Measurements from ENCODE around the gene ZNF211.

GRCh38 chr19:57665261-57665806, 32.4 kb downstream of the ZNF211 start:
- TF ChIP-seq HCFC1 (IDR thresholded peaks at IDR 0.05; ENCODE audit: low read length) (no peak), BCL3 (IDR thresholded peaks at IDR 0.05; ENCODE audit: borderline replicate concordance, insufficient read depth, low read depth, low read length, poor library complexity, severe bottlenecking) (no peak), POLR2AphosphoS5 (IDR thresholded peaks at IDR 0.05; ENCODE audit: low read length) (no peak), YBX1 (IDR thresholded peaks at IDR 0.05) (no peak), TARDBP (IDR thresholded peaks at IDR 0.05; ENCODE audit: borderline replicate concordance) (no peak), PML (IDR thresholded peaks at IDR 0.05; ENCODE audit: low read length) (no peak), CTCF (IDR thresholded peaks at IDR 0.05 in 2 of 3, conservative IDR thresholded peaks at IDR 0.05 in 1 of 3; ENCODE audit: control insufficient read depth in 2 of 3, extremely low read depth in 1 of 3, insufficient read depth in 1 of 3, low read depth in 3 of 3, low read length in 3 of 3) (no peak), POLR2A (IDR thresholded peaks at IDR 0.05; ENCODE audit: low read depth, low read length) (no peak), PBX3 (IDR thresholded peaks at IDR 0.05; ENCODE audit: insufficient replicate concordance, low read depth, low read length) (no peak)
